SK-N-SH (cell line): ENCODE data around the gene RPGR. TPM values are rescaled to one million over a fixed set of nuclear protein-coding genes. Genes with fewer than 3 reads are reported as not detected.

Experiments
- CTCF ChIA-PET: fragments of 300-600, 350-600 bp; formaldehyde crosslinking; extraction: SDS; loops from one replicate; lab custom pipeline; 2021; lab: Yijun Ruan, JAX
- POLR2A ChIA-PET: fragments of 350-600 bp; sonication (Branson Sonifier 250); formaldehyde crosslinking; extraction: SDS; loops from one replicate; lab custom pipeline; 2020; ENCODE audit warnings: antibody characterized with exemption, inconsistent platforms; lab: Yijun Ruan, JAX
- DNase-seq: peaks from one replicate; pipeline ENCODE4 v3.0.0; 2012
- H2AFZ ChIP-seq: fragments of 200-600 bp; sonication (generic); 2 replicates; pipeline ENCODE4 v1.8.1; 2016; ENCODE audit warnings: antibody characterized with exemption, mild to moderate bottlenecking, low read depth
- H3F3A ChIP-seq: fragments of 200-600 bp; sonication (generic); replicated peaks from 2 replicates; pipeline ENCODE3; 2016; ENCODE audit warnings: antibody characterized with exemption, mild to moderate bottlenecking; ENCODE audit not compliant: insufficient read depth
- H3K27ac ChIP-seq, 2 experiments: fragments of 200-500 bp in 1 of 2; fragments of 200-600 bp in 1 of 2; sonication (Bioruptor generic) in 1 of 2; sonication (generic), shearing (Covaris generic) in 1 of 2; 2 replicates each; pipeline versions ENCODE4 v1.5.1 to v1.6.1; 2014 to 2016; ENCODE audit warnings: low read depth in 2 of 2, inconsistent platforms in 1 of 2, low read length in 1 of 2, mild to moderate bottlenecking in 1 of 2, mixed read lengths in 1 of 2
- H3K27me3 ChIP-seq: fragments of 200-600 bp; sonication (generic), shearing (Covaris generic); 2 replicates; pipeline ENCODE4 v1.6.1; 2016; ENCODE audit warnings: mixed run types; ENCODE audit not compliant: insufficient read depth
- H3K36me3 ChIP-seq, 2 experiments: fragments of 200-500 bp in 1 of 2; fragments of 200-600 bp in 1 of 2; sonication (Bioruptor generic) in 1 of 2; sonication (generic) in 1 of 2; replicated peaks in 1 of 2; 2 replicates each; pipeline versions ENCODE3 to v1.5.1; 2014 to 2016; ENCODE audit warnings: low read length in 1 of 2, mild to moderate bottlenecking in 1 of 2; ENCODE audit not compliant: insufficient read depth in 2 of 2, control insufficient read depth in 1 of 2
- H3K4me1 ChIP-seq, 2 experiments: fragments of 200-500 bp in 1 of 2; fragments of 200-600 bp in 1 of 2; sonication (Bioruptor generic) in 1 of 2; sonication (generic), shearing (Covaris generic) in 1 of 2; 2 replicates each; pipeline versions ENCODE4 v1.5.1 to v1.6.1; 2014 to 2016; ENCODE audit warnings: low read depth in 1 of 2, low read length in 1 of 2, mixed run types in 1 of 2; ENCODE audit not compliant: insufficient read depth in 2 of 2, control insufficient read depth in 1 of 2
- H3K4me2 ChIP-seq: fragments of 200-600 bp; sonication (generic), shearing (Covaris generic); 2 replicates; pipeline ENCODE4 v1.6.1; 2017; ENCODE audit warnings: mixed run types
- H3K4me3 ChIP-seq, 2 experiments: fragments of 200-500 bp in 1 of 2; fragments of 200-600 bp in 1 of 2; sonication (Bioruptor generic) in 1 of 2; sonication (generic), shearing (Covaris generic) in 1 of 2; 2 replicates each; pipeline versions ENCODE4 v1.5.1 to v1.8.1; 2014 to 2016; ENCODE audit warnings: low read depth in 2 of 2, inconsistent platforms in 1 of 2, low read length in 1 of 2, mild to moderate bottlenecking in 1 of 2, mixed read lengths in 1 of 2, moderate library complexity in 1 of 2
- H3K79me2 ChIP-seq: fragments of 200-600 bp; sonication (generic); 2 replicates; pipeline ENCODE4 v1.8.1; 2017; ENCODE audit warnings: mild to moderate bottlenecking; ENCODE audit not compliant: insufficient read depth
- H3K9ac ChIP-seq: fragments of 200-600 bp; sonication (generic); 2 replicates; pipeline ENCODE4 v1.6.1; 2017; ENCODE audit warnings: mixed run types
- H3K9me2 ChIP-seq: fragments of 200-600 bp; sonication (generic); 2 replicates; pipeline ENCODE4 v1.6.1; 2017; ENCODE audit warnings: mixed run types
- H3K9me3 ChIP-seq: fragments of 200-600 bp; sonication (generic); 2 replicates; pipeline ENCODE4 v1.6.1; 2017; ENCODE audit warnings: mixed run types, mild to moderate bottlenecking, moderate library complexity
- H4K20me1 ChIP-seq: fragments of 200-600 bp; sonication (generic); 2 replicates; pipeline ENCODE4 v1.6.1; 2017; ENCODE audit warnings: mild to moderate bottlenecking, mixed run types; ENCODE audit not compliant: insufficient read depth
- CTCF ChIP-seq: fragments of 200-600 bp; sonication (generic); IDR thresholded peaks from 2 replicates; pipeline ENCODE4 v1.6.1; 2017; ENCODE audit warnings: antibody characterized with exemption, mild to moderate bottlenecking, moderate library complexity
- ELF1 ChIP-seq: IDR thresholded peaks from 2 replicates; pipeline ENCODE4 v1.4.0; 2012
- EZH2phosphoT487 ChIP-seq: fragments of 200-600 bp; sonication (generic); IDR thresholded peaks from 2 replicates; pipeline ENCODE4 v1.6.1; 2017; ENCODE audit warnings: low read depth, mixed run types, mild to moderate bottlenecking, antibody characterized with exemption, moderate library complexity, borderline replicate concordance
- FOSL2 ChIP-seq: IDR thresholded peaks from 2 replicates; pipeline ENCODE4 v1.4.0; 2012; ENCODE audit warnings: low read depth, mild to moderate bottlenecking, moderate library complexity, borderline replicate concordance
- FOXM1 ChIP-seq: IDR thresholded peaks from 2 replicates; pipeline ENCODE4 v1.4.0; 2012; ENCODE audit warnings: low read depth, mild to moderate bottlenecking
- GABPA ChIP-seq: IDR thresholded peaks from 2 replicates; pipeline ENCODE4 v1.4.0; 2012; ENCODE audit warnings: low read depth, mild to moderate bottlenecking
- GATA2 ChIP-seq: sonication (generic); formaldehyde crosslinking; IDR thresholded peaks from 2 replicates; pipeline ENCODE4 v1.5.0; 2020; ENCODE audit warnings: mild to moderate bottlenecking, missing genetic modification reagents
- JUND ChIP-seq: IDR thresholded peaks from 2 replicates; pipeline ENCODE4 v1.4.0; 2012
- MEF2A ChIP-seq: IDR thresholded peaks from 2 replicates; pipeline ENCODE4 v1.4.0; 2012; ENCODE audit warnings: low read depth, borderline replicate concordance
- MXI1 ChIP-seq: IDR thresholded peaks from 2 replicates; pipeline ENCODE4 v1.6.1; 2012; ENCODE audit warnings: mild to moderate bottlenecking, low read depth, low read length, improper control_type of control experiment
- NFIC ChIP-seq: IDR thresholded peaks from 2 replicates; pipeline ENCODE4 v1.4.0; 2012; ENCODE audit warnings: borderline replicate concordance
- REST ChIP-seq: IDR thresholded peaks from 2 replicates; pipeline ENCODE4 v1.6.1; 2012; ENCODE audit warnings: mild to moderate bottlenecking, low read depth, low read length, moderate library complexity
- RFX5 ChIP-seq: IDR thresholded peaks from 2 replicates; pipeline ENCODE4 v1.6.1; 2012; ENCODE audit warnings: mild to moderate bottlenecking, improper control_type of control experiment, low read length
- RXRA ChIP-seq: IDR thresholded peaks from 2 replicates; pipeline ENCODE4 v1.4.0; 2012; ENCODE audit warnings: low read depth, mild to moderate bottlenecking, borderline replicate concordance
- TAF1 ChIP-seq: IDR thresholded peaks from 2 replicates; pipeline ENCODE4 v1.6.1; 2012; ENCODE audit warnings: low read depth, mild to moderate bottlenecking, low read length, moderate library complexity, borderline replicate concordance
- TCF12 ChIP-seq: IDR thresholded peaks from 2 replicates; pipeline ENCODE4 v1.4.0; 2012
- ZBTB33 ChIP-seq: IDR thresholded peaks from 2 replicates; pipeline ENCODE4 v1.4.0; 2012; ENCODE audit warnings: low read depth, borderline replicate concordance
- WGBS: methylation state at CpG from one replicate; pipeline ENCODE4 v1.1.6; 2017; ENCODE audit warnings: low lambda C conversion rate; 5-methylcytosine and 5-hydroxymethylcytosine counted together
- polyA plus RNA-seq, 3 experiments: library from polyadenylated mRNA; depleted of rRNA; stranded (reverse); fragments of >200 nt; gene quantifications; 2 replicates each; pipeline ENCODE4 v1.2.3, GENCODE V29; 2012

The RPGR gene
- polyA plus RNA-seq, 1 of the 3 experiments (the other 2 are of a cell fraction) = 1.2 TPM

- peak overlapping the region; percentile 69 to 73 for H3K4me3 ChIP-seq
- peaks cover 0 to 3% of the 10 kb centered on the region in 2 experiments; a peak in 1 of 4 replicates for H3K4me1 ChIP-seq
- H3F3A ChIP-seq = no peaks in the 10 kb centered on the region
- H3K4me2 ChIP-seq = peak overlapping the region; percentile 79
- H3K36me3 ChIP-seq = no peaks in the 10 kb centered on the region
- WGBS = 24% methylated on average over 3 of the region's 3 CpGs
- TF ChIP-seq TAF1 = no peak
- TF ChIP-seq RFX5 = no peak
- no peak for TF ChIP-seq FOXM1
- TF ChIP-seq GABPA = no peak
- no peak for TF ChIP-seq NFIC
- TF ChIP-seq MXI1 = no peak
- TF ChIP-seq ZBTB33 = no peak
- no peak for TF ChIP-seq REST
- no peak for TF ChIP-seq MEF2A
- no peak for TF ChIP-seq ELF1
- TF ChIP-seq GATA2 (CRISPR knock-in tag) = no peak
- TF ChIP-seq EZH2phosphoT487 = no peak
- no peak for TF ChIP-seq JUND
- no peak for TF ChIP-seq CTCF
- TF ChIP-seq RXRA = no peak
- no peak for TF ChIP-seq FOSL2
- TF ChIP-seq TCF12 = no peak
- no peaks in the 10 kb centered on the region for H3K27me3 ChIP-seq
- H3K9me2 ChIP-seq = no peaks in the 10 kb centered on the region
- no peaks in the 10 kb centered on the region for H4K20me1 ChIP-seq
- 0 out of 4 replicates have a peak overlapping the region, but pooled peaks of 1 of the 2 experiments have one; percentile 96 for H3K27ac ChIP-seq
- H3K79me2 ChIP-seq = peaks cover 24% of the 10 kb centered on the region
- H3K9ac ChIP-seq = peak overlapping the region; percentile 92; the same call in 1 of the 2 replicates
- POLR2A ChIA-PET = no interaction called here
- CTCF ChIA-PET = interaction anchor here (1.2 to 2.6 kb wide), 4 partner anchors 9 to 392 kb away, joined by 3 to 12 read pairs (median 7); no protein-coding TSS in a partner anchor
- no peaks in the 10 kb centered on the region for H3K9me3 ChIP-seq
- no peak for DNase-seq
- H2AFZ ChIP-seq = no peak overlapping the region; the same call in 1 of the 2 replicates
Observed at GRCh38 chrX:38326086-38326485, 1.2 kb downstream of the RPGR start.
